ENCODE results near the gene HELZ. TPM values are rescaled to one million over a fixed set of nuclear protein-coding genes. Genes with fewer than 3 reads are reported as not detected.
"Not testable (repeated sequence)": the region's sequence is repeated elsewhere in the genome, so short reads cannot be mapped to it uniquely, and the experiment has no call there.

The HELZ gene
- total RNA-seq, 1 experiment from 2014 or later, result 22.9 TPM

GRCh38 chr17:67051837-67052236, 193.2 kb downstream of the HELZ start:
- no peak for DNase-seq (ENCODE audit: low spot score)

GRCh38 chr17:67051155-67051538, 193.8 kb downstream of the HELZ start:
- DNase-seq (ENCODE audit: low spot score), result no peak

- DNase-seq (ENCODE audit: low spot score), result no peak
Observed at GRCh38 chr17:67050471-67051154, 194.4 kb downstream of the HELZ start.

GRCh38 chr17:67050066-67050465, 194.9 kb downstream of the HELZ start:
- no peak for DNase-seq (ENCODE audit: low spot score)

- no peak for DNase-seq (ENCODE audit: low spot score)
Observed at GRCh38 chr17:67049025-67049739, 195.8 kb downstream of the HELZ start.

- DNase-seq (ENCODE audit: low spot score), result no peak
Observed at GRCh38 chr17:67047382-67047781, 197.6 kb downstream of the HELZ start.

- no peak for DNase-seq (ENCODE audit: low spot score)
Observed at GRCh38 chr17:67046398-67046797, 198.6 kb downstream of the HELZ start.

- no peak for DNase-seq (ENCODE audit: low spot score)
Observed at GRCh38 chr17:67044940-67045339, 200.1 kb downstream of the HELZ start.

GRCh38 chr17:67044016-67044772, 200.8 kb downstream of the HELZ start, which contains the start of gene CACNG1:
Gene CACNG1, plus strand, starts transcription at chr17:67044554. Its CDS starts 107 bp downstream, at chr17:67044661.
- no peak for DNase-seq (ENCODE audit: low spot score)

- DNase-seq (ENCODE audit: low spot score), result peak; percentile 36
Observed at GRCh38 chr17:67043283-67043682, 201.7 kb downstream of the HELZ start.

- no peak for DNase-seq (ENCODE audit: low spot score)
Observed at GRCh38 chr17:67041941-67042899, 202.8 kb downstream of the HELZ start.

- DNase-seq (ENCODE audit: low spot score), result no peak
Observed at GRCh38 chr17:67041531-67041930, 203.5 kb downstream of the HELZ start.

- not testable (repeated sequence) for DNase-seq (ENCODE audit: low spot score)
Observed at GRCh38 chr17:67041119-67041518, 203.9 kb downstream of the HELZ start.

GRCh38 chr17:67040652-67041051, 204.3 kb downstream of the HELZ start:
- no peak for DNase-seq (ENCODE audit: low spot score)

- DNase-seq (ENCODE audit: low spot score), result no peak
Observed at GRCh38 chr17:67038861-67039365, 206.1 kb downstream of the HELZ start.

- DNase-seq (ENCODE audit: low spot score), result no peak
Observed at GRCh38 chr17:67035131-67036083, 209.6 kb downstream of the HELZ start.

GRCh38 chr17:67033613-67034012, 211.4 kb downstream of the HELZ start:
- DNase-seq (ENCODE audit: low spot score), result no peak

- no peak for DNase-seq (ENCODE audit: low spot score)
Observed at GRCh38 chr17:67032985-67033384, 212.0 kb downstream of the HELZ start.

- no peak for DNase-seq (ENCODE audit: low spot score)
Observed at GRCh38 chr17:67032382-67032781, 212.6 kb downstream of the HELZ start.

- DNase-seq (ENCODE audit: low spot score), result no peak
Observed at GRCh38 chr17:67030641-67031040, 214.4 kb downstream of the HELZ start.

Measured in HT-29 (cell line).